ENCODE results near the gene BLVRA. TPM values are rescaled to one million over a fixed set of nuclear protein-coding genes. Genes with fewer than 3 reads are reported as not detected.
A peak's percentile ranks its signal among the peaks of the same experiment; 100 is the strongest.

BLVRA gene
- total and polyA plus RNA-seq, 11 donors: 32.6 to 68.3 (median 44.1) TPM

DNA sequence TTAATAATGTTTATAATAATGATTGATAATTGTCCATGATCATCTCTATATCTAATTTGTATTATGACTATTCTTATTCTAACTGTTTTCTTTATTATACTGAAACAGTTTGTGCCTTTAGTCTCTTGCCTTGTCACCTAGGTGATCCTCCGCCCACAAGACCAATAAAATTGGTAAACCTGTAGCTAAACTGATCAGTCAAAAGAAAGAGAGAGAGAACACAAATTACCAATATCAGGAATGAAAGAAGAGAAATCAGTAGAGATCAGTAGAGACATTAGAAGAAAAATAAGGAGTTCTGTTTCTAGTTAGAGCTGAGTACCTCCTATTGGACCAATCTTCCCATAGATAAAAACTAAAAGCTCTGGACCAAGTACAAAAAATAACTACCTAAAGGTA, 23.1 kb upstream of the BLVRA start:
- WGBS, 4 donors: 94 to 98% (median 96%) methylated on average over 1 of the region's 1 CpG
- intact Hi-C loops (cut with DNase I): no loop called here
- DNase-seq (no peak), ATAC-seq (no peak)
- TF ChIP-seq, protein P1, sequence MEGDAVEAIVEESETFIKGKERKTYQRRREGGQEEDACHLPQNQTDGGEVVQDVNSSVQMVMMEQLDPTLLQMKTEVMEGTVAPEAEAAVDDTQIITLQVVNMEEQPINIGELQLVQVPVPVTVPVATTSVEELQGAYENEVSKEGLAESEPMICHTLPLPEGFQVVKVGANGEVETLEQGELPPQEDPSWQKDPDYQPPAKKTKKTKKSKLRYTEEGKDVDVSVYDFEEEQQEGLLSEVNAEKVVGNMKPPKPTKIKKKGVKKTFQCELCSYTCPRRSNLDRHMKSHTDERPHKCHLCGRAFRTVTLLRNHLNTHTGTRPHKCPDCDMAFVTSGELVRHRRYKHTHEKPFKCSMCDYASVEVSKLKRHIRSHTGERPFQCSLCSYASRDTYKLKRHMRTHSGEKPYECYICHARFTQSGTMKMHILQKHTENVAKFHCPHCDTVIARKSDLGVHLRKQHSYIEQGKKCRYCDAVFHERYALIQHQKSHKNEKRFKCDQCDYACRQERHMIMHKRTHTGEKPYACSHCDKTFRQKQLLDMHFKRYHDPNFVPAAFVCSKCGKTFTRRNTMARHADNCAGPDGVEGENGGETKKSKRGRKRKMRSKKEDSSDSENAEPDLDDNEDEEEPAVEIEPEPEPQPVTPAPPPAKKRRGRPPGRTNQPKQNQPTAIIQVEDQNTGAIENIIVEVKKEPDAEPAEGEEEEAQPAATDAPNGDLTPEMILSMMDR (IDR thresholded peaks at IDR 0.05): no peak
- no peak for TF ChIP-seq POLR2A (IDR thresholded peaks at IDR 0.05)
- H3K36me3 ChIP-seq: no peaks in the 10 kb centered on the region
- H3K4me1 ChIP-seq: peaks cover 0 to 10% (median 0%) of the 10 kb centered on the region in 12 donors
- H3K4me3 ChIP-seq: no peak overlapping the region
- H3K27me3 ChIP-seq: no peaks in the 10 kb centered on the region
- no peak overlapping the region for H3K27ac ChIP-seq
- no peaks in the 10 kb centered on the region for H3K9me3 ChIP-seq

DNA sequence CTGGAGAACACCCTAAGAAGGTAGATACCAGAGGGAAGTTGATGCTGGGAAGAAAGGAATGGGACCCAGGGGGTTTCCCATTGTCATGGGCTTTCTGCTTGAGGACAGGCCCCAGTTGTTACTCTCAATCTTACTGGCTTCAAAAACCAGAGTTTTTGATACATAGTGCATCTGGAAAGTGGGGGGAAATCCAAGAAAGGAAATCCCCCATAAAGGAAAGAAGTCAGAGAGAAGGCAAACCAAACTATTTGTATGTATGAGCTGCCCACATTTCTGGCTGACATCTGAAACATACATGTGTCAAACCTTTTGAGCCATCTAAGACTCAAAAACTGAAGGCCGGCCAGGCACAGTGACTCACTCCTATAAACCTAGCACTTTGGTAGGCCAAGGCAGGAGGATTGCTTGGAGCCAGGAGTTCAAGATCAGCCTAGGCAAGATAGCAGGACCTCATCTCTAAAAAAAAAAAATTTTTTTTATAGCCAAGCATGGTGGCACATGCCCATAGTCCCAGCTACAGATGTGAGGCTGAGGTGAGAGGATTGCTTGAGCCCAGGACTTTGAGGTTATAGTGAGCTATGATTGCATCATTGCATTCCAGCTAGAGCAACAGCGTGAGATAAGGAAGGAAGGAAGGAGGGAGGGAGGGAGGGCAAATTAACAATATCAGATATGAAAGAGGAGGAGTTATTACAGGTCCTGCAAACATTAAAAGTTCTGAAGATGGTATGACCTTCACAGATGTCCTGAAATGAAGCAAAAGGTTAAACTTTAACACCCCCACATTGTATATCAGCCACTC, 22.5 kb upstream of the BLVRA start:
- no peak for ATAC-seq

DNA sequence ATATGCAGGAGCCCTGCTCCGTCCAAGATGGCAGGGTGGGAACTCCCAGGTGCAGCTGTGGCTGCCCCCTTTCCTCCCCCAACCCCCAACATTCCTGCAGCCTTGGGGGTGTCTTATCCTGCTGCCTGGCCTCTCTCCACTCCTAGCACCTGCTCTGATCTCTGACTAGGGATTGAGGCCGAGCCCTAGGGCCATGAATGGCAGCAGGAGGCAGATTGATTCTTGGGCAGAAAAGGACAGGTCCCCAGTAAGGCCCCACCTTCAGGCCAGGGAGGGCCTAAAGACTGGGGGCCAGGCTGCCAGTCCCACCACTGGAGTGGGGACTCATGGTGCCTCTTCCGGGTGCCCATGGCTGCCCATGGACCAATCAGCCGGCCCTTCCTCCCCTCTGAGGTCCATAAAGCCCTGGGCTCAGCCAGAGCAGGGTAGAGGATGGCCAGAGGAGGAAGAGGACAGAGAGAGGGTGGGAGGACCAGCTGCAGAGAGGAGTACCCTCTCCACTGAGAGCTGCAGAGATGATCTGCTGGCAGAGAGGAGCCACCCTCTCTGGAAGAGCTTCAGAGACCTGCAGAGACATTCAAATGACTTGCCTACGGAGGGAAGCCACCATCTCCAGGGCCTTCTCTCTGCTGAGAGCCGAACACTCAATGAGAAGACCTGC, 20.9 kb upstream of the BLVRA start:
- no peak for DNase-seq
- TF ChIP-seq POLR2A (IDR thresholded peaks at IDR 0.05): no peak
- TF ChIP-seq, protein P1 (IDR thresholded peaks at IDR 0.05): no peak
- Histone ChIP-seq H3K36me3 (no peaks in the 10 kb centered on the region), H3K4me1 (peaks cover 0 to 9% (median 0%) of the 10 kb centered on the region in 12 donors), H3K27ac (no peak overlapping the region), H3K4me3 (no peak overlapping the region), H3K27me3 (no peaks in the 10 kb centered on the region), H3K9me3 (no peaks in the 10 kb centered on the region)
- peak in 1 of 4 donors; percentile 24 for ATAC-seq
- intact Hi-C loops (cut with DNase I): no loop called here
- 90 to 96% (median 93%) methylated on average over 6 of the region's 6 CpGs for WGBS, 4 donors

More for the DNA sequence above, 22.5 kb upstream of the BLVRA start:
- H3K36me3 ChIP-seq: no peaks in the 10 kb centered on the region
- intact Hi-C loops (cut with DNase I): no loop called here
- H3K4me1 ChIP-seq: peaks cover 0 to 9% (median 0%) of the 10 kb centered on the region in 12 donors
- no peaks in the 10 kb centered on the region for H3K27me3 ChIP-seq
- TF ChIP-seq, protein P1 (IDR thresholded peaks at IDR 0.05): no peak
- no peak for TF ChIP-seq POLR2A (IDR thresholded peaks at IDR 0.05)
- H3K4me3 ChIP-seq: no peak overlapping the region
- no peak overlapping the region for H3K27ac ChIP-seq
- no peak for DNase-seq
- no peaks in the 10 kb centered on the region for H3K9me3 ChIP-seq
- WGBS, 4 donors: 59 to 64% (median 62%) methylated on average over 2 of the region's 2 CpGs

DNA sequence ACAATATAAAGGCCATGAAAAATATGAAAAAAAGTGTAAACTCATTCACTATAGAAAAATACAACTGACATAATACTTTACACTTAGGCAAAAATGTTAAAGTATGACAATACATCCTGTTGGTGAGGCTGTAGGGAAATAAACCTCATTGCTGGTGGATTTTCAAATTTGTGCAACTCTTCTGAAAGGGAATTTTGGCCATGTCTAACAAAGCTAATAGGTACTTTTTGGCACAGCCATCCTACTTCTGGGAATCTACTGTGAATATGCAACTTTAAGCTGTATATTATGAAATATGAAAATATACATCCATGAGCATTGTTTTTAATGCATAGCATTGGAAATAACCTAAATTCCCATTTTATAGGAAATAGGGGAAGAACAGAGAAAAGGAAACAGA, 15.8 kb upstream of the BLVRA start:
- DNase-seq: no peak

More for the DNA sequence above, 15.8 kb upstream of the BLVRA start:
- Histone ChIP-seq H3K36me3 (no peaks in the 10 kb centered on the region), H3K4me1 (no peaks in the 10 kb centered on the region), H3K27ac (no peak overlapping the region), H3K9me3 (no peaks in the 10 kb centered on the region), H3K27me3 (no peaks in the 10 kb centered on the region), H3K4me3 (no peak overlapping the region)
- intact Hi-C loops (cut with DNase I): no loop called here
- TF ChIP-seq POLR2A (IDR thresholded peaks at IDR 0.05): no peak
- TF ChIP-seq, protein P1 (IDR thresholded peaks at IDR 0.05): no peak
- ATAC-seq: no peak
